CD14-positive monocyte (primary cell): ENCODE data around the gene SLC22A31. TPM values are rescaled to one million over a fixed set of nuclear protein-coding genes. Genes with fewer than 3 reads are reported as not detected.
"Not testable (repeated sequence)": the region's sequence is repeated elsewhere in the genome, so short reads cannot be mapped to it uniquely, and the experiment has no call there.

Experiments used
- DNase-seq, 3 donors: peaks; one replicate each; pipeline ENCODE4 v3.0.0-alpha.2; 2011 to 2022
- H2AFZ ChIP-seq: 2 replicates; pipeline ENCODE4 v1.6.0; 2012; ENCODE audit warnings: mild to moderate bottlenecking, low read depth, low read length, inconsistent platforms; ENCODE audit not compliant: insufficient read depth, poor library complexity, severe bottlenecking
- H3K27ac ChIP-seq, 2 donors: 1 replicate in 1 of 2; 2 replicates in 1 of 2; pipeline ENCODE4 v1.5.1; 2012 to 2013; ENCODE audit warnings: low read length in 2 of 2, control low read depth in 1 of 2, inconsistent platforms in 1 of 2, low read depth in 1 of 2, mild to moderate bottlenecking in 1 of 2
- H3K27me3 ChIP-seq, 2 donors: one replicate each; pipeline versions ENCODE4 v1.6.0 to v1.6.1; 2011 to 2013; ENCODE audit warnings: low read length in 2 of 2; ENCODE audit not compliant: control insufficient read depth in 2 of 2, insufficient read depth in 2 of 2
- H3K36me3 ChIP-seq, 2 donors: replicated peaks in 1 of 2; 1 replicate in 1 of 2; 2 replicates in 1 of 2; pipeline versions ENCODE4 v1.5.1 to v1.6.1; 2012 to 2013; ENCODE audit warnings: low read length in 2 of 2, control low read depth in 1 of 2, inconsistent platforms in 1 of 2, mild to moderate bottlenecking in 1 of 2; ENCODE audit not compliant: insufficient read depth in 2 of 2, control insufficient read depth in 1 of 2
- H3K4me1 ChIP-seq, 2 donors: 1 replicate in 1 of 2; 2 replicates in 1 of 2; pipeline versions ENCODE4 v1.5.1 to v1.6.1; 2012 to 2013; ENCODE audit warnings: low read length in 2 of 2, control low read depth in 1 of 2, inconsistent platforms in 1 of 2, mild to moderate bottlenecking in 1 of 2, moderate library complexity in 1 of 2; ENCODE audit not compliant: insufficient read depth in 2 of 2, control insufficient read depth in 1 of 2
- H3K4me2 ChIP-seq: replicated peaks from 2 replicates; pipeline ENCODE3; 2012; ENCODE audit warnings: low read length, moderate library complexity, mild to moderate bottlenecking; ENCODE audit not compliant: poor library complexity, severe bottlenecking; ENCODE audit errors: extremely low read depth
- H3K4me3 ChIP-seq, 3 experiments: fragments of 200-600 bp in 1 of 3; sonication (generic) in 1 of 3; replicated peaks in 1 of 3; 1 replicate in 2 of 3; 2 replicates in 1 of 3; pipeline ENCODE4 v1.5.1; 2011 to 2013; ENCODE audit warnings: low read length in 3 of 3, mild to moderate bottlenecking in 3 of 3, control low read depth in 2 of 3, low read depth in 2 of 3, inconsistent platforms in 1 of 3, moderate library complexity in 1 of 3
- H3K79me2 ChIP-seq: 2 replicates; pipeline ENCODE4 v1.6.0; 2012; ENCODE audit warnings: mild to moderate bottlenecking, control low read depth, inconsistent platforms, low read length, moderate library complexity; ENCODE audit not compliant: insufficient read depth
- H3K9ac ChIP-seq: 2 replicates; pipeline ENCODE4 v1.6.0; 2017; ENCODE audit warnings: low read length, mild to moderate bottlenecking; ENCODE audit not compliant: insufficient read depth, poor library complexity, severe bottlenecking
- H3K9me3 ChIP-seq, 2 donors: replicated peaks in 1 of 2; 1 replicate in 1 of 2; 2 replicates in 1 of 2; pipeline versions ENCODE4 v1.5.1 to v1.6.1; 2012 to 2013; ENCODE audit warnings: low read length in 2 of 2, control low read depth in 1 of 2; ENCODE audit not compliant: control insufficient read depth in 1 of 2, insufficient read depth in 1 of 2
- H4K20me1 ChIP-seq: 2 replicates; pipeline ENCODE4 v1.6.0; 2012; ENCODE audit warnings: mild to moderate bottlenecking, low read length, control low read depth, moderate library complexity; ENCODE audit not compliant: insufficient read depth
- H3K27ac Mint-ChIP-seq, 7 donors: one replicate each; pipeline ENCODE4 v1.8.0; 2020; ENCODE audit warnings: mild to moderate bottlenecking in 7 of 7, mixed read lengths in 7 of 7, moderate library complexity in 6 of 7, inconsistent platforms in 2 of 7
- H3K27me3 Mint-ChIP-seq, 3 donors: one replicate each; pipeline ENCODE4 v1.8.0; 2021 to 2022; ENCODE audit warnings: low read depth in 3 of 3, mild to moderate bottlenecking in 3 of 3, mixed read lengths in 3 of 3, moderate library complexity in 3 of 3, inconsistent platforms in 1 of 3
- H3K36me3 Mint-ChIP-seq, 2 donors: one replicate each; pipeline ENCODE4 v1.8.0; 2020; ENCODE audit warnings: mixed read lengths in 2 of 2, inconsistent platforms in 1 of 2, mild to moderate bottlenecking in 1 of 2
- H3K4me1 Mint-ChIP-seq: one replicate; pipeline ENCODE4 v1.8.0; 2020; ENCODE audit warnings: mild to moderate bottlenecking, mixed read lengths
- H3K4me3 Mint-ChIP-seq, 2 donors: one replicate each; pipeline ENCODE4 v1.8.0; 2020; ENCODE audit warnings: mild to moderate bottlenecking in 2 of 2, mixed read lengths in 2 of 2, moderate library complexity in 1 of 2
- H3K9me3 Mint-ChIP-seq, 7 donors: one replicate each; pipeline ENCODE4 v1.8.0; 2020 to 2022; ENCODE audit warnings: mixed read lengths in 7 of 7, mild to moderate bottlenecking in 6 of 7, moderate library complexity in 6 of 7, inconsistent platforms in 2 of 7
- WGBS: methylation state at CpG from one replicate; pipeline ENCODE4 v1.1.5; 2013; ENCODE audit warnings: missing lambda C conversion rate; ENCODE audit not compliant: insufficient coverage; 5-methylcytosine and 5-hydroxymethylcytosine counted together
- intact Hi-C, 2 donors: fragments of 100-400 bp; cut with micrococcal nuclease; formaldehyde crosslinking; loops; one replicate each; pipeline versions ENCODE4 v1.15.0 to v1.15.1; 2023
- polyA plus RNA-seq, 3 donors: library from polyadenylated mRNA; depleted of rRNA in 1 of 3; unstranded in 2 of 3; stranded (reverse) in 1 of 3; fragments of 300-500 nt in 2 of 3; fragments of >200 nt in 1 of 3; fragmentation: Illumina TruSeq in 2 of 3; gene quantifications; 1 replicate in 2 of 3; 2 replicates in 1 of 3; pipeline ENCODE4 v1.2.3, GENCODE V29; 2012 to 2021
- TF ChIP-seq, protein P1 (sequence below): fragments of 200-600 bp; IDR thresholded peaks from one replicate; pipeline ENCODE4 v1.8.0; 2022; ENCODE audit warnings: antibody characterized with exemption, mild to moderate bottlenecking

The SLC22A31 gene
- polyA plus RNA-seq, 3 donors = 0.29 TPM; not detected in 2

DNA sequence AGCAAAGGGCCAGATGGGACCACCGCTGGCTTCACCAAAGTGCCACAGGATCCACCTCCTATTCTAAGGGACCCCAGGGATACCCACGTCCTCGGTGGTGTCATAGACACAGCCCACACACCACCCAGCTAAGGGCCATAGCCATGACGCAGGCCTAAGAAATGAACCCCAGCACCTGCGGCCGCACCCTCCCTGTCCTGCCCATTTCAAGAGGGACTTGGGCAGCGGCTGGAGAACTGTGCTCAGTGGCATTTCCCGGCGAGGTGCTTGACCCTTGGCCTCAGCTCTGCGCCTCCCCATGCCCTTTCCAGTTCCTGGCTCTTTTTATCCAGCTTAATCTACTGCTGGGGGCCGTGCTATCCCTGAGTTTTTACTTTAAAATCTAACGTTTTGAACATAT lies 44.4 kb upstream of the SLC22A31 start:
- Histone ChIP-seq H3K4me3 (no peak overlapping the region), H3K9me3 (peaks cover 10 to 15% of the 10 kb centered on the region in 2 donors), H3K4me1 (peaks cover 21 to 35% of the 10 kb centered on the region in 2 donors), H4K20me1 (no peaks in the 10 kb centered on the region), H3K9ac (no peak overlapping the region), H3K36me3 (no peaks in the 10 kb centered on the region), H2AFZ (no peak overlapping the region), H3K79me2 (no peaks in the 10 kb centered on the region), H3K27me3 (peaks cover 0 to 20% of the 10 kb centered on the region in 2 donors), H3K27ac (no peak overlapping the region), H3K4me2 (no peak overlapping the region)
- Mint-ChIP-seq H3K36me3 (no peaks in the 10 kb centered on the region), H3K4me3 (no peak overlapping the region), H3K9me3 (peaks cover under 1 to 21% (median 14%) of the 10 kb centered on the region in 7 donors), H3K4me1 (peaks cover 19% of the 10 kb centered on the region), H3K27ac (no peak overlapping the region), H3K27me3 (peaks cover 25 to 31% (median 28%) of the 10 kb centered on the region in 3 donors)
- 95% methylated on average over 7 of the region's 12 CpGs for WGBS
- TF ChIP-seq, protein P1, sequence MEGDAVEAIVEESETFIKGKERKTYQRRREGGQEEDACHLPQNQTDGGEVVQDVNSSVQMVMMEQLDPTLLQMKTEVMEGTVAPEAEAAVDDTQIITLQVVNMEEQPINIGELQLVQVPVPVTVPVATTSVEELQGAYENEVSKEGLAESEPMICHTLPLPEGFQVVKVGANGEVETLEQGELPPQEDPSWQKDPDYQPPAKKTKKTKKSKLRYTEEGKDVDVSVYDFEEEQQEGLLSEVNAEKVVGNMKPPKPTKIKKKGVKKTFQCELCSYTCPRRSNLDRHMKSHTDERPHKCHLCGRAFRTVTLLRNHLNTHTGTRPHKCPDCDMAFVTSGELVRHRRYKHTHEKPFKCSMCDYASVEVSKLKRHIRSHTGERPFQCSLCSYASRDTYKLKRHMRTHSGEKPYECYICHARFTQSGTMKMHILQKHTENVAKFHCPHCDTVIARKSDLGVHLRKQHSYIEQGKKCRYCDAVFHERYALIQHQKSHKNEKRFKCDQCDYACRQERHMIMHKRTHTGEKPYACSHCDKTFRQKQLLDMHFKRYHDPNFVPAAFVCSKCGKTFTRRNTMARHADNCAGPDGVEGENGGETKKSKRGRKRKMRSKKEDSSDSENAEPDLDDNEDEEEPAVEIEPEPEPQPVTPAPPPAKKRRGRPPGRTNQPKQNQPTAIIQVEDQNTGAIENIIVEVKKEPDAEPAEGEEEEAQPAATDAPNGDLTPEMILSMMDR = no peak
- intact Hi-C loops = no loop called here
- DNase-seq = no peak

DNA sequence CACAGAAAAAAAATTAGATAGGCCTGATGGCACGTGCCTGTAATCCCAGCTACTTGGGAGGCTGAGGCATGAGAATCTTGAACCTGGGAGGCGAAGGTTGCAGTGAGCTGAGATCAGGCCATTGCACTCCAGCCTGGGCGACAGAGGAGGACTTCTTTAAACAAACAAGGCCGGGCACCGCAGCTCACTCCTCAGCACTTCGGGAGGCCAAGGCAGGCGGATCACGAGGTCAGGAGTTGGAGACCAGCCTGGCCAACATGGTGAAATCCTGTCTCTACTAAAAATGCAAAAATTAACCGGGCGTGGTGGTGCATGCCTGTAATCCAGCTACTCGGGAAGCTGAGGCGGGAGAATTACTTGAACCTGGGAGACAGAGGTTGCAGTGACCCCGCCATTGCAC lies 43.9 kb upstream of the SLC22A31 start:
- H3K9ac ChIP-seq, H2AFZ ChIP-seq, H3K36me3 ChIP-seq, DNase-seq, H3K36me3 Mint-ChIP-seq, H4K20me1 ChIP-seq, intact Hi-C loops, H3K4me3 Mint-ChIP-seq, H3K27ac ChIP-seq, H3K4me2 ChIP-seq, H3K79me2 ChIP-seq, H3K4me3 ChIP-seq: not testable (repeated sequence)
- Mint-ChIP-seq H3K4me1 (peaks cover 20% of the 10 kb centered on the region), H3K9me3 (peaks cover 0 to 17% (median 10%) of the 10 kb centered on the region in 7 donors), H3K27ac (peak overlapping the region in 1 of 7 donors; percentile 3), H3K27me3 (peaks cover 25 to 31% (median 28%) of the 10 kb centered on the region in 3 donors)
- WGBS = 89% methylated on average over 13 of the region's 13 CpGs
- H3K4me1 ChIP-seq = peaks cover 22 to 36% of the 10 kb centered on the region in 2 donors
- peaks cover 8 to 13% of the 10 kb centered on the region in 2 donors for H3K9me3 ChIP-seq
- peaks cover 0 to 20% of the 10 kb centered on the region in 2 donors for H3K27me3 ChIP-seq
